ENCODE data around the gene HPS3.
"Not testable (repeated sequence)": the region's sequence is repeated elsewhere in the genome, so short reads cannot be mapped to it uniquely, and the experiment has no call there.

HPS3 gene

DNA sequence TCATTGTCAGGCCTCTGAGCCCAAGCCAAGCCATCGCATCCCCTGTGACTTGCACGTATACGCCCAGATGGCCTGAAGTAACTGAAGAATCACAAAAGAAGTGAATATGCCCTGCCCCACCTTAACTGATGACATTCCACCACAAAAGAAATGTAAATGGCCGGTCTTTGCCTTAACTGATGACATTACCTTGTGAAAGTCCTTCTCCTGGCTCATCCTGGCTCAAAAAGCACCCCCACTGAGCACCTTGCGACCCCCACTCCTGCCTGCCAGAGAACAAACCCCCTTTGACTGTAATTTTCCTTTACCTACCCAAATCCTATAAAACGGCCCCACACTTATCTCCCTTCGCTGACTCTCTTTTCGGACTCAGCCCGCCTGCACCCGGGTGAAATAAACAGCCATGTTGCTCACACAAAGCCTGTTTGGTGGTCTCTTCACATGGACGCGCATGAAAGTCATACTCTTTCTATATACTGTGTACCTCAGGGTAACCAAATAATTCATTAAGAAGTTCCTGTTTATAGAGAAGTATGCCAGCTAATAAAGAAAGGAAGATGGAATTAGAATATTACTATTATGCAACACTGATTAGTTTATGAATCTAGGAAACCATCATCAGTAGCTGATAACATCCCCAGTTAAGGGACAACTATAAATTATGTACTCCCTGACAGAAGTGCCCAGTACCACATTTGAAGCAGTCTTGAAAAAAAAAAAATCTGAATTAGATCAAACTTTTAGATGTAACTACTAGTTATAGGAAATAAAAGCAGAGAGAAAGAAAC lies 67.6 kb downstream of the HPS3 start:
- DNase-seq, result not testable (repeated sequence)

DNA sequence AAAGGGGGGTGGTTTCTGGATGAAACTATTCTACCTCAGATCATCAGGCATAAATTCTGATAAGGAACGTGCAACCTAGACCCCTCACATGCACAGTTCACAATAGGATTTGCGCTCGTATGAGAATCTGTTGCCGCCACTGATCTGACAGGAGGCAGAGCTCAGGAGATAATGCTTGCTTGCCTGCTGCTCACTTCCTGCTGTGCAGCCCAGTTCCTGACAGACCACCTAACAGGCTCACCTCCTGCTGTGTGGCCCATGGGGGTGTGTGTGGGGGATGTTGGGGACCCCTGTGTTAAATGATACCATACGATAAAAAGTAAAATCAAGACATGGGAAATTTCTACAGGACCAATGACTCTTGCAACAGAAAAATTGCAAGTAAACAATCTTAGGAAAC lies 68.2 kb downstream of the HPS3 start:
- no peak for DNase-seq

DNA sequence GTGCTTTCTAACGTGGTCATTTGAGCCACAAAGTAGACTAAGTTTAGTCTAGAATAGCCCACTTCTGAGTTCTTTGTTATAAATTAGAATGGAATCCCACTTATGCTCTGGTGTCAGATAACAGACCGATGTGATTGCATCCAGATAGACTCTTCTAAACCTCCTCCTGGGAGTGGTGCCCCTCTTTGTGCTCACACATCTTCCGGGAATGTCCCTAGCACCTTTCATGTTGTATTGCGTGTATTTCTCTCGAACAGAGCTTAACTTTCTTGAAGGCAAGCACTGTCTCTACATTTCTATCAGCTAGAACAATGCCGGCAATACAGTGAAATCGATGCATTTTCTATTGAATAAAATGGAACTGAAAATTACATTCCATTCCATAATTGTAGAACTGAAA lies 69.2 kb downstream of the HPS3 start:
- no peak for DNase-seq

DNA sequence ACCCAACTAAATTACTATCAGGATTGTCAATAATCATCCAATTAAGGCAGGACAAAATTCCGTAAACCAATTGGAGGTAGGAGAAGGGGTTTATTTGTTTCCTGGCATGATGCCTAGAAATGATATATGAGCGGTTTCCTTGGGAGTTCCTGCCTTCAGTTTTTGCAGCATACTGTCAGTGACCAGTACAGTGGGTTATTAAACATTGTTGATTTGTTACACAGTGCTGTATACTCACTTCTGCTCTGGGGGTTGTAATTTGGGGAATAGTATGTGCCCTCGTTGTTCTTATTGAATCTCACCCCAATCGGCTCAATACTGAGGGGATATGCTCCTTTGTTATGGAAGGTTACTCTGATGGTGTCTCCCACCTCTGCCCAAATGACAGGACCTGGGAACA lies 70.0 kb downstream of the HPS3 start:
- peak; percentile 11 for DNase-seq

DNA sequence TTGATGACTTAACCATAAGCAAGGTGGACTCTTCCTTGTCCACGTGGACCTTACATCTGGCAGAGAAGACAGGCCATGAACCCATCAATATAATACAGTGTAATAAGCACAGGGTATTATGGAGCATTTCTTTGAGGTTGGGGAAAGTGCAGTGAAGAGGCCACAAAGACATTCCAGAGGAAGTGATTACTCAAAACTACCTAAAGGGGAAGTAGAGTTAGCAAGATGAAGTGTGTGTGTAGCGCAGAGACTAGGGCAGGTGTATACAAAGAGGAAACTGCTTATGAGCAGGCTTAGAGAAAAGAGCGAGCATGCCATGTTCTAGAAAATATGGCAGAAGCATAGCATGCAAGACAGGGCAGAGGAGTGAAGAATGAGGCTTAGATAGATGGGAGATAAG lies 74.3 kb downstream of the HPS3 start:
- DNase-seq, result no peak

DNA sequence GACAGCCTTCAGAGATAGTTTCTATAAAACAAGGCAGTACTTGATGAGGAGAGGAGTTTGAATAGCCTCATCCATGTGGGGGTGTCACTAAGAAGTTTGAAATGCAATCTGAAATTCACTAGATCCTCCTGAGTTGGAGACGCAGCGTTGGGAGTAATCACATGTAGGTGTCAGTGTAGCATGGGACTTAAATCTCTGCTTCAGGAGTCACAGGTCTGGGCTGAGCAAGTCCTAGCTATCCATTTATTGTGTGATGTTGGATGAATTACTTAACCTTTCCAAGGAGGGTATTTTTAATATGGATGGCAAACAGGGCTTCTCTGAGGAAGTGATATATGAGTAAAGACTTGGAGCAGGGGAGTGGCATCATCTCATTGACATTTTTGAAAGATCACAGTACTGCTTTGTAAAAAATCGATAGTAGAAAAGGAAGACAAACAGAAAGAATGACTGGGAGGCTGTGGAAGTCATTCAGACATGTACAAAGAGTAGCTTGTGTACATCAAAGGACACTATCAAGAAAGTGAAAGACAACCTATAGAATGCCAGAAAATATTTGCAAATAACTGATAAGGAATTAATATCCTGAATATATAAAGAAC lies 75.1 kb downstream of the HPS3 start:
- no peak for DNase-seq

DNA sequence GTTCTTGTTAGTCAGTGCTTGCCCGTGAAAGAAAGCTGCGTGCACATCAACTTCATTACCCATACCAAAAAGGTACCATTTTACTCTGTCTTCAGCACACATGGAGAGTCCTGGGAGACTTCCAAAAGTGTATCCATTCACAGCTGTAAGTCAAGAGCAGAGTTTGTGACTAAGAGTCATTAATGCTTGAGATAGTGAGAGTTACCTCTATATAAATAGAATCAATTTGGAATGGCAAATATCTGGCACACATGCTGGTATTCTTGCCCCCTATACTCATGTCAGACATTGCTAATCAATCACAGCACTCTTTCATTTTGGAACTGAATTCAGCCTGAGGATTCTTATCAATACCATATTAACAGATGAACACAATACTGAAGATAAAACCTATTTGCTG lies 78.0 kb downstream of the HPS3 start:
- no peak for DNase-seq

DNA sequence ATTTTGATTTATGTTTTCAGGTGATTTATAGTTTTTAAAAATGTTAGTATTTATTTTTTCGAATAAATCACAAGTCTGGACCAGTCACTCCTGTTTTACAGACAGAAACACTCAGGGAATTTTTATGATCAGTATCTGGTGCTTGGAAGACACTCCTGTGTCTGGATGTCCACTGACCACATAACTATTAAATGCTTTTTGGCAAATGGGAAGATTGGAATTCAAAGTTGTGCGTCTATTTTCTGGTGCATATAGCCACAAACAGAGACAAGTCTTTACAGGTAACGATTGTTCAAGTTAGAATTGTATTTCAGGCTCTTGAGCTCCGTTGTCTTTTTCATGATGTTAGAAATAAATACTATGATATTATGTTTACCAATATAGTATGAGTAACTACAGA lies 80.0 kb downstream of the HPS3 start:
- no peak for DNase-seq

DNA sequence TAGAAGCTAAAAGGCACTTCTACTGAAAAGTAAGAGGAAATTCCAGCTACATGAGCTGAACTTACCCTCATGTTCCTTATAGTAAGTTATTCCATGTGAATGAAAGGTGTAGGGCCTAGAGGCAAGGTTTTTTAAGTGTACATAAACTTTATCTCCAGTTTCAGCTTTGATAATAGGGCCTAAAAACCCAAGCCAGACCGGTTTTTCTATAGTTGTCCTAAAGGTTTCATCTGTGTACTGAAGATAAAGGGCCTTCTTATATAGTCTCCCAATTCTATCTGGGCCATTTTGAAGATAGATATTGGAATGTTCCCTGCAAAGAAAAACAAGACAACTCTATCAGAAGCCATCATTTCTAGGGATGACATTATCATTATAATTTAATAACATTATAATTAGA lies 82.9 kb downstream of the HPS3 start:
- no peak for DNase-seq

DNA sequence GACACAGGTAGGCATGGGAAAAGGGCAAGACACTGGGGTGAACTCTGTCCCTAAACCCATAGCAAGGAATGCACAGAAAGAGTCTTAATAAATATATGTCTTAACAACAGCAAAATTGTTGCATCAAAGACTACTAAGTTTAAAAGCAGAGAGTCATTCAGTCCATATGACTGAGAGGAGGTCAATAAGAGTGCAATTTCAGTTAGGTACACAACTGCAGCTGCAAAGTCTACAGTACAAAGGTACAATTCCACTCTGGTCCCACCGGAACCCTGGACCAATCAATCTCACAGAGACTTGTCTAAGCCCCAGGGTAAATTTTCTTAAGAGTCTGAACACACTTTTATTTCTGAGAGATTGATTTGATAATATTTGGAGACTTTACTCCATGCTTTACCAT lies 85.3 kb downstream of the HPS3 start:
- DNase-seq, result no peak

DNA sequence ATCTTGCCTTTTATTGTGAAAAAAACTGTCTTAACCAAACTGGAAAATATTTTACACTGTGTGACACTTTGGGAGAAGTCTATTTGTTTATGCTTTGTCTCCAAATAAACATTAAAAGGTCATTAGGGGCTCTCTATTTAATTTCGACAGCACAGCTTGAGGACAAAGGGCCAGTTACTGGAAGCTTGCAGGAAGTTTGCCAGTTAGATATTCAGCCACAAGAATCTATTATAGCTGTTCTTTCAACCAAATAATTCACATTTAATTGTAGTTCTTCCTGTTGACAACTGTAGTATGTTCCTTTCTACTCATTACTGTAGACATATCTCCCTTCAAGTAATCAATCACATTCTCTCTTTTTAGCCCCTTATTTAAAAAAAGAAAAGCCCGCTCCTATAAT lies 86.1 kb downstream of the HPS3 start:
- DNase-seq, result no peak

DNA sequence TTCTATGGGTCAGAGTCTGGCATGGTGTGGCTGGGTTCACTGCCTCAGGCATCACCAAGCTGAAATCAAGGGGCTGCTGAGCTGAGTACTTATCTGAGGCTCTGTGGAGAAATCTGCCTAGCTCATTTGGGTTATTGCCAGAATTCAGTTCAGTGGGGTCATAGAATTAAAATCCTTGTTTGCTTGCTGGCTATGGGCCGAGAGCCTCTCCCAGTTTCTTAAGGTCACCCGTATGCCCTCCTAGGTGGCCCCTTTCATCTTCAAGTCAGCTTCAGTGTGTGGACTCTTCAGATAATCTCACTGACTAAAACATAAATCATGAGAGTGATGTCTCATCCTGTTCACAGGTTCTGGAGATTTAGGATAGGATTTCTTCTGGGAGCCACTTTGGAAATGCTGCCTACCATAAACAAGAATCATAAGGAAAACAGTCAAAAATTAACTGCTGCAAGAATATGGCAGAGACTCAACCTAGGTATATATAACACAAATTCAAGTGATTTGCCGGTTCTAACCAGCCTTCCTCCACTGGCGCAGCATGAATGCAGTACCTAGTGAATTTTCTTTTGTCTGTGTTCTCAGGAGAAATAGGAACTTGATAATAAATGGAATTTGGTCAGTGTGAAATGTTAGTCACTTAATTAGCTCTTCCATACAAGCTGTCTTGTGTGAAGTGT lies 86.9 kb downstream of the HPS3 start:
- DNase-seq, result no peak

DNA sequence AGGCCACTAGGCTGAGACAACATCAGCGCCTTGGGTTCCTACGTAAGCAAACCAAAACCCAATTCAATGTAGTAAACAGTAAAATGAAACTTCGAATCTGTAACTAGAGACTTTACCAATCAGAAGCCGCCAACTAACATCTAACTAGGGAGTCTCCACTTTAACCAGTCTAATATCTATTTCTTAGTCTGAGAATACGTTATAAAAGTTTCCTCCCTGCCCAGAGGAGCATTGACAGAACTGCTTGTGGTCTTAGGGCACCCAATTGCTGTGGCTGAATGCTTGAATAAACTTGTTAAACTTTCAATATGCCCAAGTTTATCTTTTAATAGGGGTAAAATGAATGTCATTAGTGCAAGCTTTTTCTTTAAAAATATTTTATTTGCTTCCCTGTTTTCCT lies 87.9 kb downstream of the HPS3 start:
- DNase-seq, result no peak

DNA sequence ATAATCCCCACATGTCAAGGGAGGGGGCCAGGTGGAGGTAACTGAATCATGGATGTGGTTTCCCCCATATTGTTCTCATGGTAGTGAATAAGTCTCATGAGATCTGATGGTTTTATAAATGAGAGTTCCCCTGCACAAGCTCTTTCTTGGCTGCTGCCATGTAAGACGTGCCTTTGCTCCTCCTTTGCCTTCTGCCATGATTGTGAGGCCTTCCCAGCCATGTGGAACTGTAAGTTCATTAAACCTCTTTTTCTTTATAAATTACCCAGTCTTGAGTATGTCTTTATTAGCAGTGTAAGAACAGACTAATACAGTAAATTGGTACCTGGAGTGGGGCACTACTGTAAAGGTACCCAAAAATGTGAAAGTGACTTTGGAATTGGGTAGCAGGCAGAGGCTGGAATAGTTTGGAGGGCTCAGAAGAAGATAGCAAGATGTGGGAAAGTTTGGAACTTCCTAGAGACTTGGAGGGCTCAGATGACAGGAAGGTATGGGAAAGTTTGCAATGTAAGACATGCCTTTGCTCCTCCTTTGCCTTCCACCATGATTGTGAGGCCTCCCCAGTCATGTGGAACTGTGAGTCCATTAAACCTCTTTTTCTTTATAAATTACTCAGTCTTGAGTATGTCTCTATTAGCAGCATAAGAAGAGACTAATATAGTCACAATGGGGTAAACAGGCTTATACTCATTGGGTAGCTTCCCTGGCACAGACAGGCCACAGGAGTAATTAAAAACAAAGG lies 90.1 kb downstream of the HPS3 start:
- not testable (repeated sequence) for DNase-seq

DNA sequence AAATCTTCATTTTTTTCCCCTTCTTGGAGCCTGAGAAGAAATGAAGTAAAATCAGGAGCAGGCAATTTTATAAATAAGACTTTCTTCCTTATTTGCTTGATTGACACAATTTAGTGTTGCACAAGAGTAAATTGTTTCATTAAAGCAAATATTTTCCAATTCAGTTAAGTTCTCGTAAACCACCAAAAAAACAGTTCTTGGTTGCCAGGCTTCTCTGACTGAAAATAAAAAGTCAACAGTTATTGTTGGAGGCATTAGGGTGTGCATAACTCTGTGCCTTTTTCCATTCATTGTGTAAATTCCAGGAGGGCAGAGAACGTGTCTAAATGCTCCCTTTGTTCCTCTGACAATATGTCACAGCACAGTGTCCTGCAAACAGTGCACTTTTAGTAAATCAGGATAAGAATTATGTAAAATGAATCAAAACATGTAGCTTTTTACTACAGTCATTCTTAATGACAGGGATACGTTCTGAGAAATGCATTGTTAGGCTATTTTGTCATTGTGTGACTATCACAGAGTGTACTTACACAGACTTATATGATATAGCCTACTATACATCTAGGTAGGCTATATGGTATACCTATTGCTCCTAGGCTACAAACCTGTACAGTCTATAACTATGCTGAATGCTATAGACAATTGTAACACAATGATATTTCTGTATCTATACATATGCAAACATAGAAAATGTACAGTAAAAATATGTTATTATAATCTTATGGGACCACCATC lies 92.5 kb downstream of the HPS3 start, which contains the start of gene CP:
TSS of gene CP (minus strand) at position 47 of the 735 bp plus-strand sequence. CDS start at position 10, 37 bp downstream.
- DNase-seq, result no peak
